H9 (cell line): ENCODE results near the gene SYNE2. TPM values are rescaled to one million over a fixed set of nuclear protein-coding genes. Genes with fewer than 3 reads are reported as not detected.

Experiments used
- DNase-seq: peaks from one replicate; pipeline ENCODE4 v3.0.0-alpha.2; 2017
- H2AFZ ChIP-seq: one replicate; pipeline ENCODE4 v1.6.1; 2013; ENCODE audit warnings: mild to moderate bottlenecking, low read length, control low read depth, moderate library complexity
- H2AK5ac ChIP-seq: 2 replicates; pipeline ENCODE4 v1.6.1; 2013; ENCODE audit warnings: low read length, control low read depth, mixed read lengths; ENCODE audit not compliant: insufficient read length
- H2BK120ac ChIP-seq: one replicate; pipeline ENCODE4 v1.6.1; 2013; ENCODE audit warnings: low read depth, mild to moderate bottlenecking, low read length, control low read depth, inconsistent platforms; ENCODE audit not compliant: poor library complexity, severe bottlenecking
- H2BK12ac ChIP-seq: 2 replicates; pipeline ENCODE4 v1.6.1; 2013; ENCODE audit warnings: low read length, control low read depth, mixed read lengths, low read depth; ENCODE audit not compliant: insufficient read length
- H2BK15ac ChIP-seq: 2 replicates; pipeline ENCODE4 v1.6.1; 2013; ENCODE audit warnings: low read depth, low read length, control low read depth
- H2BK20ac ChIP-seq: one replicate; pipeline ENCODE4 v1.6.1; 2013; ENCODE audit warnings: low read depth, mild to moderate bottlenecking, low read length, control low read depth, inconsistent platforms; ENCODE audit not compliant: poor library complexity, severe bottlenecking
- H2BK5ac ChIP-seq: 2 replicates; pipeline ENCODE4 v1.6.1; 2013; ENCODE audit warnings: low read length, control low read depth, mixed read lengths; ENCODE audit not compliant: insufficient read length
- H3K14ac ChIP-seq: 2 replicates; pipeline ENCODE4 v1.6.1; 2013; ENCODE audit warnings: low read length, control low read depth; ENCODE audit not compliant: insufficient read depth
- H3K18ac ChIP-seq: 2 replicates; pipeline ENCODE4 v1.6.1; 2013; ENCODE audit warnings: low read depth, mild to moderate bottlenecking, mixed read lengths, low read length, control low read depth; ENCODE audit not compliant: insufficient read length
- H3K23ac ChIP-seq: 2 replicates; pipeline ENCODE4 v1.6.1; 2013; ENCODE audit warnings: low read length, control low read depth, mixed read lengths, low read depth; ENCODE audit not compliant: insufficient read length
- H3K23me2 ChIP-seq: 2 replicates; pipeline ENCODE4 v1.6.1; 2013; ENCODE audit warnings: low read depth, mild to moderate bottlenecking, mixed read lengths, low read length, control low read depth; ENCODE audit not compliant: insufficient read length, poor library complexity, severe bottlenecking
- H3K27ac ChIP-seq: 2 replicates; pipeline ENCODE4 v1.5.1; 2013; ENCODE audit warnings: low read length, control low read depth, mixed read lengths, low read depth; ENCODE audit not compliant: insufficient read length
- H3K27me3 ChIP-seq: 2 replicates; pipeline ENCODE4 v1.6.1; 2013; ENCODE audit warnings: low read length, control low read depth, inconsistent platforms; ENCODE audit not compliant: insufficient read depth
- H3K4ac ChIP-seq: 2 replicates; pipeline ENCODE4 v1.6.1; 2013; ENCODE audit warnings: low read depth, mild to moderate bottlenecking, control low read depth, inconsistent platforms, low read length, moderate library complexity
- H3K4me1 ChIP-seq: 2 replicates; pipeline ENCODE4 v1.6.1; 2013; ENCODE audit warnings: low read length, control low read depth, inconsistent platforms; ENCODE audit not compliant: insufficient read depth
- H3K4me2 ChIP-seq: 2 replicates; pipeline ENCODE4 v1.6.1; 2013; ENCODE audit warnings: low read length, control low read depth, mixed read lengths; ENCODE audit not compliant: insufficient read length, insufficient read depth
- H3K56ac ChIP-seq: 2 replicates; pipeline ENCODE4 v1.6.1; 2013; ENCODE audit warnings: low read depth, mild to moderate bottlenecking, mixed read lengths, low read length, control low read depth; ENCODE audit not compliant: insufficient read length
- H3K79me1 ChIP-seq: 2 replicates; pipeline ENCODE4 v1.6.1; 2013; ENCODE audit warnings: low read depth, mild to moderate bottlenecking, moderate library complexity, low read length, control low read depth, inconsistent platforms; ENCODE audit not compliant: insufficient read depth, poor library complexity, severe bottlenecking
- H3K79me2 ChIP-seq: 2 replicates; pipeline ENCODE4 v1.6.1; 2013; ENCODE audit warnings: low read length, control low read depth, inconsistent platforms; ENCODE audit not compliant: insufficient read depth
- H3K9ac ChIP-seq: 2 replicates; pipeline ENCODE4 v1.6.1; 2013; ENCODE audit warnings: low read length, control low read depth, mixed read lengths; ENCODE audit not compliant: insufficient read length; ENCODE audit errors: extremely low read depth
- H3K9me3 ChIP-seq: one replicate; pipeline ENCODE4 v1.6.1; 2013; ENCODE audit warnings: low read depth, low read length, inconsistent platforms; ENCODE audit not compliant: control insufficient read depth
- H3T11ph ChIP-seq: one replicate; pipeline ENCODE4 v1.6.1; 2013; ENCODE audit warnings: mild to moderate bottlenecking, low read length, control low read depth, inconsistent platforms
- H4K20me1 ChIP-seq: one replicate; pipeline ENCODE4 v1.6.1; 2013; ENCODE audit not compliant: control insufficient read depth, insufficient read length, insufficient read depth
- H4K5ac ChIP-seq: 2 replicates; pipeline ENCODE4 v1.6.1; 2013; ENCODE audit warnings: low read depth, mild to moderate bottlenecking, mixed read lengths, low read length, control low read depth; ENCODE audit not compliant: insufficient read length
- H4K8ac ChIP-seq: replicated peaks from 2 replicates; pipeline ENCODE4 v1.6.1; 2013; ENCODE audit warnings: low read length, control low read depth, mixed read lengths, low read depth; ENCODE audit not compliant: insufficient read length
- H4K91ac ChIP-seq: 2 replicates; pipeline ENCODE4 v1.6.1; 2013; ENCODE audit warnings: low read depth, mild to moderate bottlenecking, moderate library complexity, mixed read lengths, low read length, control low read depth; ENCODE audit not compliant: insufficient read length
- H3K27ac Mint-ChIP-seq, 3 experiments: 2 replicates in 2 of 3; 3 replicates in 1 of 3; pipeline ENCODE4 v1.8.0; 2020 to 2021; ENCODE audit warnings: mixed read lengths in 3 of 3, mild to moderate bottlenecking in 1 of 3, moderate library complexity in 1 of 3
- H3K27me3 Mint-ChIP-seq: 2 replicates; pipeline ENCODE4 v1.8.0; 2021; ENCODE audit warnings: low read depth, mild to moderate bottlenecking, moderate library complexity, mixed read lengths
- H3K36me3 Mint-ChIP-seq, 3 experiments: 2 replicates in 2 of 3; 3 replicates in 1 of 3; pipeline ENCODE4 v1.8.0; 2020 to 2021; ENCODE audit warnings: low read depth in 3 of 3, mixed read lengths in 3 of 3; ENCODE audit not compliant: insufficient read depth in 1 of 3
- H3K4me1 Mint-ChIP-seq, 2 experiments: 2 replicates each; pipeline ENCODE4 v1.8.0; 2020; ENCODE audit warnings: mixed read lengths in 2 of 2
- H3K4me3 Mint-ChIP-seq, 2 experiments: 2 replicates in 1 of 2; 3 replicates in 1 of 2; pipeline ENCODE4 v1.8.0; 2020 to 2021; ENCODE audit warnings: mild to moderate bottlenecking in 2 of 2, mixed read lengths in 2 of 2, moderate library complexity in 1 of 2
- H3K9me3 Mint-ChIP-seq, 2 experiments: 2 replicates in 1 of 2; 3 replicates in 1 of 2; pipeline ENCODE4 v1.8.0; 2020; ENCODE audit warnings: mild to moderate bottlenecking in 2 of 2, mixed read lengths in 2 of 2, moderate library complexity in 1 of 2
- WGBS: extraction: QIAGEN DNeasy Blood & Tissue Kit; methylation state at CpG from one replicate; pipeline ENCODE4 v1.1.7; 2013; ENCODE audit warnings: missing lambda C conversion rate, low lambda C conversion rate, mixed read lengths; ENCODE audit not compliant: insufficient read length; ENCODE audit errors: extremely low coverage; 5-methylcytosine and 5-hydroxymethylcytosine counted together
- total RNA-seq: library from RNA; stranded (reverse); gene quantifications from 2 replicates; pipeline ENCODE4 v1.2.1, GENCODE V29; 2021
- TF ChIP-seq, protein P1 (sequence below): fragments of 200-600 bp; sonication (generic); conservative IDR thresholded peaks from 3 replicates; pipeline ENCODE4 v1.8.0; 2021; ENCODE audit warnings: antibody characterized with exemption, mild to moderate bottlenecking

Gene SYNE2
- total RNA-seq, 1 experiment from 2014 or later = 43.3 TPM

DNA sequence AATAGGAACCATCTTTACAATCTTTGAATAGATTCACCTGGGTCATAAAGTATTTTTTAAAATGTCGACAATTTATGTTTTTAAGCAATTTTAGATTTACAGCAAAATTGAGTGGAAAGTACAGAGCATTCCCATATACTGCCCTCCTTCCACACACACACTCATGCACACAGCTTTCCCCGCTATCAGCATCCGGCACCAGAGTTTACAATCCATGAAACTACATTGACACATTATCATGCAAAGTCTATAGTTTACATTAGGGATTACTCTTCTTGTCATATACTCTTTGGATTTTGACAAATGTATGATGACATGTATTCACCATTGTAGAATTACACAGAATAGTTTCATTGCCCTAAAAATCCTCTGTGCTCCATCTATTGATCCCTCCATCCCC, 9.0 kb upstream of the SYNE2 start:
- WGBS = no CpG with 5 or more reads among the region's 3 CpGs
- Histone ChIP-seq H3K27me3 (no peaks in the 10 kb centered on the region), H2BK20ac (no peak overlapping the region), H3K18ac (no peak overlapping the region), H3K4me1 (no peaks in the 10 kb centered on the region), H4K91ac (no peak overlapping the region), H2BK12ac (no peak overlapping the region), H4K5ac (no peak overlapping the region), H3K4me2 (no peak overlapping the region), H2BK15ac (no peak overlapping the region), H3K27ac (no peak overlapping the region), H3K23ac (no peak overlapping the region), H3K9ac (no peak overlapping the region), H2AK5ac (no peak overlapping the region), H4K8ac (no peak overlapping the region), H3K4ac (no peak overlapping the region), H3K56ac (no peak overlapping the region), H2BK120ac (no peak overlapping the region), H3K23me2 (no peaks in the 10 kb centered on the region), H3K79me1 (no peaks in the 10 kb centered on the region), H3K79me2 (no peaks in the 10 kb centered on the region), H2AFZ (no peak overlapping the region), H2BK5ac (no peak overlapping the region), H3T11ph (no peak overlapping the region), H4K20me1 (no peaks in the 10 kb centered on the region), H3K9me3 (no peaks in the 10 kb centered on the region), H3K14ac (no peak overlapping the region)
- no peak for DNase-seq
- Mint-ChIP-seq H3K27me3 (no peaks in the 10 kb centered on the region; the same call in 1 of the 2 replicates), H3K4me3 (no peak overlapping the region), H3K4me1 (no peaks in the 10 kb centered on the region), H3K9me3 (peaks cover 13 to 16% of the 10 kb centered on the region in 2 experiments), H3K27ac (no peak overlapping the region), H3K36me3 (peaks cover 5 to 12% (median 8%) of the 10 kb centered on the region in 3 experiments; a peak in 5 of 7 replicates)
- TF ChIP-seq, protein P1, sequence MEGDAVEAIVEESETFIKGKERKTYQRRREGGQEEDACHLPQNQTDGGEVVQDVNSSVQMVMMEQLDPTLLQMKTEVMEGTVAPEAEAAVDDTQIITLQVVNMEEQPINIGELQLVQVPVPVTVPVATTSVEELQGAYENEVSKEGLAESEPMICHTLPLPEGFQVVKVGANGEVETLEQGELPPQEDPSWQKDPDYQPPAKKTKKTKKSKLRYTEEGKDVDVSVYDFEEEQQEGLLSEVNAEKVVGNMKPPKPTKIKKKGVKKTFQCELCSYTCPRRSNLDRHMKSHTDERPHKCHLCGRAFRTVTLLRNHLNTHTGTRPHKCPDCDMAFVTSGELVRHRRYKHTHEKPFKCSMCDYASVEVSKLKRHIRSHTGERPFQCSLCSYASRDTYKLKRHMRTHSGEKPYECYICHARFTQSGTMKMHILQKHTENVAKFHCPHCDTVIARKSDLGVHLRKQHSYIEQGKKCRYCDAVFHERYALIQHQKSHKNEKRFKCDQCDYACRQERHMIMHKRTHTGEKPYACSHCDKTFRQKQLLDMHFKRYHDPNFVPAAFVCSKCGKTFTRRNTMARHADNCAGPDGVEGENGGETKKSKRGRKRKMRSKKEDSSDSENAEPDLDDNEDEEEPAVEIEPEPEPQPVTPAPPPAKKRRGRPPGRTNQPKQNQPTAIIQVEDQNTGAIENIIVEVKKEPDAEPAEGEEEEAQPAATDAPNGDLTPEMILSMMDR = no peak
